ENCODE results near the gene SPACA5. TPM values are rescaled to one million over a fixed set of nuclear protein-coding genes. Genes with fewer than 3 reads are reported as not detected.
A peak's percentile ranks its signal among the peaks of the same experiment; 100 is the strongest.

The SPACA5 gene
- total and polyA plus RNA-seq, 9 of the 15 experiments (the other 6 are each of a cell fraction or from before 2014, with no cell fraction given): not detected

DNA sequence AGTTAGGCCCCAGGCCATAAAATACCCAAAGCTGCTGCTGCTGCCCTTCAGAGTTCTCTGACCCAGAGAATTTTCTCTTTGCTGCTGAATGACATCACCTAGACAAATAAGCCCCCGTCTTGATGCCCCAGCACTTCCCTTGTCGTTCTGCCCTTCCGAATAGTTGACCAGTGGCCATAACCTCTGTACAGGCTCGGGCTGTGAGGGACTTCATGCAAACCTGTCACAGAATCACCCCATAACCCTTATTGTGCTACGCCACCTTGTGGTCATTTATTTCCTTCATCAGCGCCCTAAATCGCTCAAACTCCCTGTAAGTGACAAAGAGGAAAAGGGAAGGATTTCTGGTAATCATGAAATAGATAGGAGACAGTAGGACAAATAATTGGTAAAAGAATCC, 18.8 kb downstream of the SPACA5 start:
- no peaks in the 10 kb centered on the region for H4K20me1 ChIP-seq (replicated peaks; ENCODE audit: control insufficient read depth, insufficient read depth, low read length)
- POLR2A ChIA-PET: no interaction called here
- no peak overlapping the region for H3K4me2 ChIP-seq (ENCODE audit: insufficient read depth, low read length)
- BruUV-seq (replicated peaks): no TSS peak
- ATAC-seq (peak; percentile 87), DNase-seq (ENCODE audit: extremely low read depth in 1 of 4, low spot score in 3 of 4) (peak; percentile 32 to 75 (median 42)), FAIRE-seq (peak; percentile 93)
- intact Hi-C loops (cut with micrococcal nuclease) (loop anchor here (2.0 to 5.0 kb wide), 3 partner anchors 67 to 833 kb away; partner anchors contain the start of genes ARAF and UBA1), in situ Hi-C loops (cut with MboI) (loop anchor here (10.0 to 25.0 kb wide), 2 partner anchors 201 to 513 kb away; no protein-coding TSS in a partner anchor)
- H3K4me3 ChIP-seq: no peak overlapping the region
- peaks cover 0 to 5% of the 10 kb centered on the region in 2 experiments; a peak in 1 of 5 replicates for H3K27me3 ChIP-seq (ENCODE audit: control insufficient read depth in 2 of 2, insufficient read depth in 2 of 2, low read length in 2 of 2)
- H3K79me2 ChIP-seq (ENCODE audit: control insufficient read depth, insufficient read depth, low read length): no peaks in the 10 kb centered on the region
- no peaks in the 10 kb centered on the region for H3K9me3 ChIP-seq (replicated peaks; ENCODE audit: control insufficient read depth, insufficient read depth, low read depth, low read length)
- no peaks in the 10 kb centered on the region for H3K4me1 ChIP-seq (replicated peaks in 1 of 2; ENCODE audit: control insufficient read depth in 2 of 2, insufficient read depth in 2 of 2, low read length in 2 of 2)
- H2AFZ ChIP-seq (ENCODE audit: low read depth, low read length): 0 out of 2 replicates have a peak overlapping the region, but pooled peaks have one; percentile 32
- H3K27ac ChIP-seq (ENCODE audit: extremely low read depth, low read depth, low read length): no peak overlapping the region
- no peaks in the 10 kb centered on the region for H3K36me3 ChIP-seq (ENCODE audit: control insufficient read depth, insufficient read depth, low read length)
- no peak overlapping the region for H3K9ac ChIP-seq (ENCODE audit: insufficient read depth in 1 of 2, low read depth in 2 of 2, low read length in 2 of 2)
- 2% methylated on average over 7 of the region's 7 CpGs for WGBS (ENCODE audit: insufficient coverage, low coverage, missing lambda C conversion rate)
- H3K9me1 ChIP-seq (ENCODE audit: control insufficient read depth, insufficient read depth, low read length): no peaks in the 10 kb centered on the region
- CTCF ChIA-PET (ENCODE audit: low intra/inter-chr PET ratio): interaction anchor here (0.6 to 3.0 kb wide), 9 partner anchors 170 to 832 kb away, joined by 3 to 23 read pairs (median 5); partner anchors contain the start of genes UBA1 and ZNF81
- no peak for TF ChIP-seq ILF3 (IDR thresholded peaks at IDR 0.05; ENCODE audit: borderline replicate concordance)
- peak; percentile 67 to 82 for TF ChIP-seq RAD21 (CRISPR knock-in tag; conservative IDR thresholded peaks at IDR 0.05 in 1 of 2, IDR thresholded peaks at IDR 0.05 in 1 of 2)
- peak; percentile 42; the same call in 1 of the 2 replicates for TF ChIP-seq SMC3 (conservative IDR thresholded peaks at IDR 0.05; ENCODE audit: insufficient read depth, low read depth, low read length)
- no peak for TF ChIP-seq FIP1L1 (IDR thresholded peaks at IDR 0.05; ENCODE audit: low read depth, low read length, poor library complexity, severe bottlenecking)
- TF ChIP-seq ILK (tag; IDR thresholded peaks at IDR 0.05; ENCODE audit: borderline replicate concordance, low read depth): no peak
- TF ChIP-seq, protein P1, sequence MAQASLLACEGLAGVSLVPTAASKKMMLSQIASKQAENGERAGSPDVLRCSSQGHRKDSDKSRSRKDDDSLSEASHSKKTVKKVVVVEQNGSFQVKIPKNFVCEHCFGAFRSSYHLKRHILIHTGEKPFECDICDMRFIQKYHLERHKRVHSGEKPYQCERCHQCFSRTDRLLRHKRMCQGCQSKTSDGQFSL (CRISPR knock-in tag; IDR thresholded peaks at IDR 0.05): no peak
- TF ChIP-seq, protein P1 (tag; IDR thresholded peaks at IDR 0.05): no peak
- peak; percentile 14 for TF ChIP-seq MEIS2 (IDR thresholded peaks at IDR 0.05; ENCODE audit: partially characterized antibody)
- TF ChIP-seq, protein P2, sequence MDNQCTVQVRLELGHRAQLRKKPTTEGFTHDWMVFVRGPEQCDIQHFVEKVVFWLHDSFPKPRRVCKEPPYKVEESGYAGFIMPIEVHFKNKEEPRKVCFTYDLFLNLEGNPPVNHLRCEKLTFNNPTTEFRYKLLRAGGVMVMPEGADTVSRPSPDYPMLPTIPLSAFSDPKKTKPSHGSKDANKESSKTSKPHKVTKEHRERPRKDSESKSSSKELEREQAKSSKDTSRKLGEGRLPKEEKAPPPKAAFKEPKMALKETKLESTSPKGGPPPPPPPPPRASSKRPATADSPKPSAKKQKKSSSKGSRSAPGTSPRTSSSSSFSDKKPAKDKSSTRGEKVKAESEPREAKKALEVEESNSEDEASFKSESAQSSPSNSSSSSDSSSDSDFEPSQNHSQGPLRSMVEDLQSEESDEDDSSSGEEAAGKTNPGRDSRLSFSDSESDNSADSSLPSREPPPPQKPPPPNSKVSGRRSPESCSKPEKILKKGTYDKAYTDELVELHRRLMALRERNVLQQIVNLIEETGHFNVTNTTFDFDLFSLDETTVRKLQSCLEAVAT (IDR thresholded peaks at IDR 0.05): no peak
- TF ChIP-seq CREM (IDR thresholded peaks at IDR 0.05; ENCODE audit: low read depth): no peak

All from K562 (cell line).